Measurements from ENCODE around the gene C3orf20.
"Not testable (repeated sequence)": the region's sequence is repeated elsewhere in the genome, so short reads cannot be mapped to it uniquely, and the experiment has no call there.

Gene C3orf20

DNA sequence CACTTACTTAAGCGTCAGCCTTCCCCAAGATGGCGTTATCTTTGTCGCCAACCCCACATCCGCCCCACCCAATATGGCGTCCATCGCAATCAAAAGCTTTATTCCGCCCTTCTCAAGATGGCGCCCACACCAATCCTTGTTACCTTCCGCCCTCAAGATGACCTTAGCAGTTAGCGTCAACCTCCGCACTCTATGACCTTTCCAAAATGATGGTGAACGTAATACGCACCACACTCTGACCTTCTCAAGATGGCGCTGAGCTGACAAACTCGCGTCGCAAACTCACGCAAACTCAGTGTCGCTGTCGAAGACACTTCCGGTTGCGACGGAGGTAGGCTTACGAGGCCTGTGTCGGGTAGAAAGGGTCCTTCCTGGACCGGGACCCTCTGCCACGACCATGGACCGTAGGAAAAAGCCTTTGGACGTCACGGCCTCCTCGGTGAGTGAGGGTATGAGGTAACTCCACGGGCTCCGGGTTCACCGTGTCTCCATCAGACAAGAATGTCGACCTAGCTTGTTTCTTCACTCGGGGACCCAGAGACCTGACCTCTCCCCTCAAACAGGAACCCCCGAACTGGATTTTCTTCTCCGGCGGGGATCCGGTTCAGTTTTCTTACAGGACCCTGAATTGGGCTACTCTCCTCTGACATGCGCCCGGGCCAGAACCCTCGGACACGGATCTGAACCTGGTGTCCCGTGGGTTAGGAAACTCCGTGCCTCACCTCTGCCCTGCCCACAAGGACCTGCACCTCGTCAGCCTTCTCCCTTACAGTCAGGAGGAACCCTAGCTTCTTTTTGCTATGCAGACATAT is 23.3 kb upstream of the C3orf20 start, which contains the start of gene CCDC174:
Gene CCDC174, plus strand, starts transcription at position 323 of the 812 bp plus-strand sequence. Its CDS starts 75 bp downstream, at position 398.
- DNase-seq: peak; percentile 99

DNA sequence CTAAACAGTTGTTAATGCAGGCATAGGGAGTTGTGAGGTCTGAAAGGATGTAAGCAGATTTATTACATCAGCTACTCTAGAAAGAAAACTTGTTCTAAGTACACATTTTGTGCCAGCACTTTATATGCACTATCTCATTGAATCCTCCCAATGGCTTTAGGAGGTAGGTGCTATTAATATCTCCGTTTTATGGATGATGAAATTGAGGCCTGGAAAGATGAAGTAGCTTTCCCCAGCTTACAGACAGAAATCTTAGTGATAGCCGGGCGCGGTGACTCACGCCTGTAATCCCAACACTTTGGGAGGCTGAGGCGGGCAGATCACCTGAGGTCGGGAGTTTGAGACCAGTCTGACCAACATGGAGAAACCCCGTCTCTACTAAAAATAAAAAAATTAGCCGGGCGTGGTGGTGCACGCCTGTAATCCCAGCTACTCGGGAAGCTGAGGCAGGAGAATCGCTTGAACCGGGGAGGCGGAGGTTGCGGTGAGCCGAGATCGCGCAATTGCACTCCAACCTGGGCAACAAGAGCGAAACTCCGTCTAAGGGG is 22.5 kb upstream of the C3orf20 start:
- DNase-seq: not testable (repeated sequence)

DNA sequence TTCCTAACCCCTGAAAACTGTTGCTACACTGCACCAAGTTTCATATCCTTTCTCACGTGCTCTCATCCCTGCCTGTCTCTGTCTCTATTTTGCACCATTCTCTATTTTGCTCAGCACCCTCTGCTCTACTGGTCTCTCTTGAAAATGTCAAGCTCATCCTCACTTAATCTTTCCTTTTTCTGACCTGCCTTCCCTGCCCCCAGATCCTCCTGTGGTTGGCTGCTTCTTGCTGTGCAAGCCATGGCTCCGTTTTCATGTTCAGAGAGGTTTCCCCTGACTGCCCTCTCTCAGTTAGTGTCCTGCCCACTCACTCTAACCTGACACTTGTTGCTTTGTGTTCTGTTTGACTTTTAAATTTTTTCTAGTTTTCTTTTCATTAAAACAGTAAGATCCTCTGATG is 17.4 kb upstream of the C3orf20 start:
- DNase-seq: no peak

- no peak for DNase-seq
Measured at GRCh38 chr3:14658978-14659377, 16.0 kb upstream of the C3orf20 start.

DNA sequence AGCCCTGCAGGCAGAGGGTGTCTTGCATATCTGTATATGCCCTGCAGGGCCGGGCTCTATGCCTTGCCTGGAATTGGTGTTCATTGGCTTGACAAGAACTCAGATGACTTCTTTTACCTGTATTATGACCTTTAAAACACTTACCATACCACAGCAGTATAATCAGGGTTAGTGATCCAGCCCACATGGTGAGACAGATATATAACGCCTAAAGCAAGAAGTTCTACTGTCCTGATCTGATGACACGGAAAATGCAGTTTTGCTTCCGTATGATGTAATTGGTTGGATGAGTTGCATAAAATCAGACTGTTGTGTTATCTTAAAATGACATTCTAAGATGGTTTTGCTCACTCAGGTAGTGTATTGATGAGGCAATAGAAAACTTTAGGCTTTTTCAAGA is 14.0 kb upstream of the C3orf20 start:
- DNase-seq: no peak

GRCh38 chr3:14663396-14664135 is 11.4 kb upstream of the C3orf20 start:
- no peak for DNase-seq

DNA sequence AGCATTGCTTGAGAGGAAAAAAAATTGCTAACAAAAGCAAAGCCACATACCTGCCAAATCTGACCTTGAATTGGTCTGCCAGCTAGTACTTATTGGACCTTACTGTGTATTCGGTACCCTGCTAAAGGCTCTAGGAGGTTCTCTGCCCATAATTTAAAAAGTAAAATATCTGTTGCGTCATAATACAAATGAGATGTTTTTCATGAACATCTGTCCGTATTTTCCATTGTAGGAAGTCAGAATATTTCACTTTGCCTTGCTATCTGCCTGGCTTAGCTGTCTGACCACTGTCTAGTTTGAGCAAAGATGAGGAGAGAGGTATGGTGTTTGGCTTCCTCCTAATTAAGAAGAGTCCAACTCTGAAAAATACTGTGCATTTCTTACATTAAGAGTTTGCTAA is 10.8 kb upstream of the C3orf20 start:
- DNase-seq: no peak

DNA sequence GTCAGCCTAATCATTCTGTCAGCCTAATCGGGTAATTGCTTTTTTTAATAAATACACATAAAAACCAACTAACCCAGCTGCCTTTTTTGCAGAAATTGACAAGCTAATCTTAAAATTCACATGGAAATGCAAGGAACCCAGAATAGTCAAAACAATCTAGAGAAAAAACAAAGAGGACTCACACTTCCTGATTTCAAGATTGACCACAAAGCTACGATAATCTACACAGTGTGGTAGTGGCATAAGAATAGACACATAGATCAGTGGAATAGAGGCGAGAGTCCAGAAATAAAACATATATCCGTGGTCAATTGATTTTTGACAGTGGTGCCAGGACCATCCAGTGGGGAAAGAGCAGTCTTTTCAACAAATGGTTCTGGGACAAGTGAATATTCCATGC is 2.4 kb upstream of the C3orf20 start:
- no peak for DNase-seq

GRCh38 chr3:14676881-14677280 is 1.9 kb downstream of the C3orf20 start:
- no peak for DNase-seq

GRCh38 chr3:14678015-14678503 is 3.1 kb downstream of the C3orf20 start:
- DNase-seq: no peak

DNA sequence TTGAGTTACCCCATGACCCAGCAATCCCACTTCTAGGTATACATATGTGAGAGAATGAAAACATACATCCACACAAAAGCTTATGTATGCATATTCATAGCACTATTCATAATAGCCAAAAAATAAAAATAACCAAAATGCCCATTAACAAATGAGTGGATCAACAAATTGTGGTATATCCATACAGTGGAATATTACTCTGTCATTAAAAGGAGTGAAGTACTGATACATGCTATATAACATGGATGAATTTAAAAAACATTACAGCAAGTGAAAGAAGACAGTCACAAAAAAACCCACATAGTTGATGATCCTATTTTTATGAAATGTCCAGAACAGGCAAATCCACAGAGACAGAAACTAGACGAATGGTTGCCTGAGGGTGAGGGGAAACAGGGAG is 5.2 kb downstream of the C3orf20 start:
- no peak for DNase-seq

- no peak for DNase-seq
Measured at GRCh38 chr3:14680716-14681115, 5.8 kb downstream of the C3orf20 start.

DNA sequence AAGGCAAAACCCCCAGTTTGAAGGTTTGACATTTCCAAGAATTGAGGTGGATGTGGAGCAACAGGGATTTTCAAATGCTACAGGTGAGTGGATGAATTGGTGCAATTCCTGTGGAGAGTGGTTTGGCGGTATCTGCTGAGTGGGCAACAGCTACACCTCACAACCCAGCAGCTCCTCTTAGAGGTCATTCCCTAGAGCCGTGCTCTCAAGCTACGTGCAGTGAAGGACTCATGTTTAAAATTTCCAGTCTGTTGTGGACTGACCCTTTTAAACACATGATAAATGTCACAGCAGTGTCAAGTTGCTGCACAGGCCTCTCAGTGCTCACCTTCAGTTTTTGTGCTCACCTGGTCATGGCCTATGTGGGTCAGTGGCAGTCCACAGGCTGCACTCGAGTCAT is 9.5 kb downstream of the C3orf20 start:
- DNase-seq: no peak

GRCh38 chr3:14685179-14685578 is 10.2 kb downstream of the C3orf20 start:
- peak; percentile 25 for DNase-seq

GRCh38 chr3:14687360-14687759 is 12.4 kb downstream of the C3orf20 start:
- no peak for DNase-seq

DNA sequence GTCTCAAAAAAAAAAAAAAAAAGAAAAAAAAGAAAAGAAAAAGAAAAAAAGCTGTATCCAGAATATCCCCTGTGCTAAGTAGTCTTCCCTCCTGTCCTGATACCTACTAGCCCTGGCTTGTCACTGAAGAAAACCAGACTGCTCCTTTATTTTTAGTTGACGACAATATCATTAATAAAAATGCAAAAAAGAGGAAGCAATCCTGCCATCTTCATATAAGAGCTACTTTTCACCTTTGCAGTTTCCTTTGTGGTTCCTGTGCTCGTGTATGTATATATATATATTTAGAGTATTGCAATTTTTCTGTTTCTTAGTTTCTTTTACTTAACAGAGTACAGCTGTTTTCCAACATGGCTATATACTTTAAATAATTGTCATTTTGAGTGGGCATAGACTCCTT is 13.6 kb downstream of the C3orf20 start:
- no peak for DNase-seq

DNA sequence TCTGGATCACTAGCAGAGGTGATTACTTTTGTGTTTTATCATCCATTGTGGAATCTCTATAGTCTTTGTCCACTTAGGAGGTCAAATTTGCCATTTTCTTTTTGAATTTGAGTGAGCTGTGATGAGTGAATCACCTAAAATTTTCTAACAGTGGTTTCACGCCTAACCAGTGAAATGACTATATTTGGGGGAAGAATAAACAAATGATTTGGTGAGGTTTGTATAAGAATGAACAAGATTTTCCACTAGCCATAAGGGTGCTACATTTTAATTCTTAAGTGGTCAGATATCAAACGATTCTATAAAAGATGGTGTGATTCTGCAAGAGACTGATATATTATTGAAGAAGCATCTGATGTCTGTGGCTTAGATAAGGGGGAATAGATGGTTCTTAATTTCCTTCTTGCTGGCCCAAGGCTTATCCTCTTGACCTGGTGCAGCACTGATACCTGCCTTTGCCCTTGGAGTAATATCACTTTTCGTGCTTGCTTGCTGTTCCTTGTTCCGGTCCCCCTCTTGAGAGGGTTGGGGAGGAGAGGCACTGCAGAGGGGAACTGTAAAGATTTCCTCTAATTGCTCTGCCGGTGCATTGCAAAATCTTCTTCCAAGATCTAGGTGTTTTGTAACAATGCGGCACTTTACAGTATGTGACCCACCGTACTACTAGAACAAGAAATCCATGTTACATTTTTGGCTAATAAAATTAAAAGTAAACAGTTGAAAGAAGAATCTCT is 14.5 kb downstream of the C3orf20 start:
- no peak for DNase-seq

- DNase-seq: no peak
Measured at GRCh38 chr3:14691239-14691638, 16.3 kb downstream of the C3orf20 start.

DNA sequence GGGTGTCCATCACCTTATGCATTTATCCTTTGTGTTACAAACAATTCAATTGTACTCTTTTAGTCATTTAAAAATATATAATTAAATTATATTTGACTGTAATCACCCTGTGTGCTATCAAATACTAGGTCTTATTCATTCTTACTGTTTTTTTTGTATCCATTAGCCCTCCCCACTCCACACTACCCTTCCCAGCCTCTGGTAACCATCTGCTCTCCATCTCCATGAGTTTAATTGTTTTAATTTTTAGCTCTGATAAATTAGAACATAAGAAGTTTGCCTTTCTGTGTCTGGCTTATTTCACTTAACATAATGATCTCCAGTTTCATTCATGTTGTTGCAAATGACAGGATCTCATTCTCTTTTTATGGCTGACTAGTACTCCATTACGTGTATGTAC is 16.8 kb downstream of the C3orf20 start:
- no peak for DNase-seq

GRCh38 chr3:14698601-14699244 is 23.8 kb downstream of the C3orf20 start:
- DNase-seq: no peak

DNA sequence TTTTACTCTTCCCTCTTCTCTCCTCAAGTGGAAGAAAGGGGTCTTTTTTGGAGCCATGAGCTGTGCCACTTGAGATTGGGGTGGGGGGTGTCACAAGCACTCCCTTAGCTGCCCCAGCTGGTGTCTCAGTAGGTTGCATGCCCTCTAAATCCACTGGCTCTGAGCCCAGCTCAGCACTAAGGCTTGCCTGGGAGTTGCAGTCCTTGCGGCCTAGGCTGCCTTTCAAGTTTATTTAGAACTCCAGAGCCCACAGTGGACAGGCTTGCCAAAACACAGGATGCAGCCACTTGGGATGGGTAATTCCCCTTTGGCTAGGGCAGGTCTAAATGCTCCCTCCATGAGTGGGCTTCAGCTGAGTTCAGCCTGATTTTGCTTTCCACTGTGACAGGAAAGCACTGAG is 24.7 kb downstream of the C3orf20 start:
- no peak for DNase-seq

- DNase-seq: no peak
Measured at GRCh38 chr3:14700891-14701290, 25.9 kb downstream of the C3orf20 start.

DNA sequence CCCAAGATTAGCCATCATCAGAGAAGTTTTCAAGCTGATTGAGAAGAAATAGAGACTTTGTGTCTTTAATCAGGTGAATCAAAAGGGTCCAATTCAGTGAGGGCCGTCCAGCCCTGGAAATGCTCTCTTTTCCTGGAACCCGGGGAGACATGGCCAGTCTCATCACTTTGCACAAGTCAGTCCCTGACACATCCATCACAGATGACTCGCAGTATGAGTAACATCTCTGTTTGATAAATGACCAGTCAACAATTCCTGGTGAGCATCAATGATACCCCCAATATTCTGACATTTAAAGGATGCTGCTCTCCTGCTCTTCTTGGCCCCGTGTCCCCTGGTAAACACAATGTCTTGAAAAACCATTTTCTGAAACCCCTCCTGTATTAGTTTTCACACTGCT is 26.7 kb downstream of the C3orf20 start:
- no peak for DNase-seq

Measured in OCI-M1 (cell line).